PC-3 (cell line): ENCODE measurements around the gene UROC1. TPM values are rescaled to one million over a fixed set of nuclear protein-coding genes. Genes with fewer than 3 reads are reported as not detected.

Experiments
- ATAC-seq: fragments of 200-7000 bp; cut with Tn5 transposase; 2 replicates; pipeline ENCODE4 v1.9.1; 2020; ENCODE audit warnings: mild to moderate bottlenecking, moderate library complexity
- BruUV-seq: library from RNA; stranded (reverse); fragments of 400-500 nt; replicated peaks from 2 replicates; lab custom pipeline; 2021; lab: Mats Ljungman, UMichigan
- CTCF ChIA-PET: fragments of 300-600 bp; sonication (Branson Sonifier 250); formaldehyde crosslinking; loops from one replicate; lab custom pipeline; 2022; ENCODE audit warnings: antibody characterized with exemption; lab: Charles Lee
- POLR2A ChIA-PET: fragments of 300-600 bp; sonication (Branson Sonifier 250); formaldehyde crosslinking; loops from one replicate; lab custom pipeline; 2022; ENCODE audit warnings: antibody characterized with exemption; ENCODE audit not compliant: unreplicated experiment; lab: Charles Lee
- DNase-seq: peaks from one replicate; pipeline ENCODE4 v3.0.0-alpha.2; 2015
- H2AFZ ChIP-seq: fragments of 300-600 bp; sonication (generic); 2 replicates; pipeline ENCODE4 v1.6.0; 2016; ENCODE audit warnings: antibody characterized with exemption, low read length
- H3F3A ChIP-seq: fragments of 300-600 bp; sonication (generic); one replicate; pipeline ENCODE4 v1.6.0; 2017; ENCODE audit warnings: antibody characterized with exemption, low read length, control low read depth, mild to moderate bottlenecking; ENCODE audit not compliant: unreplicated experiment
- H3K27ac ChIP-seq: fragments of 300-600 bp; sonication (generic); 2 replicates; pipeline ENCODE4 v1.5.1; 2016; ENCODE audit warnings: mild to moderate bottlenecking, low read length
- H3K27me3 ChIP-seq: fragments of 300-600 bp; sonication (generic); 2 replicates; pipeline ENCODE4 v1.6.1; 2016; ENCODE audit warnings: low read length, mixed read lengths
- H3K36me3 ChIP-seq: fragments of 300-600 bp; sonication (generic); 2 replicates; pipeline ENCODE4 v1.6.1; 2016; ENCODE audit warnings: low read depth, mixed run types, low read length, mixed read lengths
- H3K4me1 ChIP-seq: fragments of 300-600 bp; sonication (generic); 2 replicates; pipeline ENCODE4 v1.5.1; 2016; ENCODE audit warnings: low read length; ENCODE audit not compliant: insufficient read depth
- H3K4me2 ChIP-seq: fragments of 300-600 bp; sonication (generic); 2 replicates; pipeline ENCODE4 v1.6.0; 2016; ENCODE audit warnings: low read length
- H3K4me3 ChIP-seq: fragments of 300-600 bp; sonication (generic); 2 replicates; pipeline ENCODE4 v1.5.1; 2016; ENCODE audit warnings: mild to moderate bottlenecking, low read length, mixed read lengths
- H3K79me2 ChIP-seq: fragments of 300-600 bp; sonication (generic); 2 replicates; pipeline ENCODE4 v1.6.1; 2017; ENCODE audit warnings: low read length, mixed read lengths
- H3K9ac ChIP-seq: fragments of 300-600 bp; sonication (generic); 2 replicates; pipeline ENCODE4 v1.6.0; 2016; ENCODE audit warnings: mild to moderate bottlenecking, low read length
- H3K9me2 ChIP-seq: fragments of 300-600 bp; sonication (generic); replicated peaks from 2 replicates; pipeline ENCODE4 v1.6.1; 2016; ENCODE audit warnings: mixed run types, low read length, mixed read lengths
- H3K9me3 ChIP-seq: fragments of 300-600 bp; sonication (generic); 2 replicates; pipeline ENCODE4 v1.6.1; 2016; ENCODE audit warnings: low read length, mixed read lengths
- H4K20me1 ChIP-seq: fragments of 300-600 bp; sonication (generic); 2 replicates; pipeline ENCODE4 v1.6.1; 2016; ENCODE audit warnings: low read length, mixed read lengths
- EZH2 ChIP-seq: fragments of 300-600 bp; sonication (generic); IDR thresholded peaks from one replicate; pipeline ENCODE4 v1.6.1; 2017; ENCODE audit warnings: antibody characterized with exemption, mild to moderate bottlenecking, low read length; ENCODE audit not compliant: unreplicated experiment
- EZH2phosphoT487 ChIP-seq: fragments of 300-600 bp; sonication (generic); IDR thresholded peaks from 2 replicates; pipeline ENCODE4 v1.6.1; 2018; ENCODE audit warnings: mild to moderate bottlenecking, antibody characterized with exemption, low read length, borderline replicate concordance
- intact Hi-C: fragments of 100-400 bp; cut with micrococcal nuclease; formaldehyde crosslinking; loops from 2 replicates; pipeline ENCODE4 v1.9.0; 2023
- total RNA-seq: library from RNA; depleted of rRNA; stranded (reverse); fragments of >200 nt; gene quantifications from 2 replicates; pipeline ENCODE4 v1.2.3, GENCODE V29; 2014
- TF ChIP-seq, protein P1 (sequence below): fragments of 300-600 bp; sonication (generic); conservative IDR thresholded peaks from 2 replicates; pipeline ENCODE4 v1.5.1; 2017; ENCODE audit warnings: antibody characterized with exemption, low read depth, mild to moderate bottlenecking, low read length

UROC1 gene
- total RNA-seq, 1 experiment from 2014 or later, result not detected

DNA sequence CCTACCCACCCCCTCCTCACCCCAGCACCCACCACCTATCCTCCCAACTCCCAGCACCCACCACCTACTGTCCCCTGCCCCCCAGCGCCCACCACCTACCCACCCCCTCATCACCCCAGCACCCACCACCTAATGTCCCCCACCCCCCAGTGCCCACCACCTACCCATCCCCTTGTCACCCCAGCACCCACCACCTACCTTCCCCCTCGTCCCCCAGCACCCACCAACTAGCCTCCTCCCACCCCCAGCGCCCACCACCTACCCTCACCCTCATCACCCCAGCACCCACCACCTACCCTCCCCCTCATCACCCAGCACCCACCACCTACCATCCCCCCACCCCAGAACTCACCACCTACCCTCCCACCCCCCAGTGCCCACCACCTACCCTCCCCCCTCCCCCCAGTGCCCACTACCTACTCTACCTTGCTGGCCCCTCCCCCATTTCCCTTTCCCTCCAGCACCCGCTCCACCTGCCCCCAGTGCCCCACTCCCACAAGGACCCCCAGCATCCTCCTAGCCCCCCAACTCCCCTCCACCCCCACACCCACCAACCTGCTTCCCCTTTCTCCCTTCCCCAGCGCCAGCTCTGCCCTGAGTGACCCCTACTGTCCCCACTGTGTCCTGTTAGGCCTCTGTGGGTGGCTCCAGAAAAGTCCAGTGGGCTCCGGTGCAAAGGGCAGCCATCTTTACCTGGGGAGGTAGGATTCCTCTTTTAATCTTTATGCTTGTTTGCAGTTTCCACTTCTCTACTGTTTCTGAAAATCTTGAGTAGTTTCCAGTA is 1.2 kb downstream of the UROC1 start:
- intact Hi-C loops, result no loop called here
- ATAC-seq (no peak), DNase-seq (no peak)
- no peak overlapping the region for H3K4me2 ChIP-seq
- H3K36me3 ChIP-seq, result no peaks in the 10 kb centered on the region
- no peak overlapping the region for H2AFZ ChIP-seq
- no peaks in the 10 kb centered on the region for H3K27me3 ChIP-seq
- POLR2A ChIA-PET, result no interaction called here
- TF ChIP-seq EZH2 (no peak), EZH2phosphoT487 (no peak)
- TF ChIP-seq, protein P1, sequence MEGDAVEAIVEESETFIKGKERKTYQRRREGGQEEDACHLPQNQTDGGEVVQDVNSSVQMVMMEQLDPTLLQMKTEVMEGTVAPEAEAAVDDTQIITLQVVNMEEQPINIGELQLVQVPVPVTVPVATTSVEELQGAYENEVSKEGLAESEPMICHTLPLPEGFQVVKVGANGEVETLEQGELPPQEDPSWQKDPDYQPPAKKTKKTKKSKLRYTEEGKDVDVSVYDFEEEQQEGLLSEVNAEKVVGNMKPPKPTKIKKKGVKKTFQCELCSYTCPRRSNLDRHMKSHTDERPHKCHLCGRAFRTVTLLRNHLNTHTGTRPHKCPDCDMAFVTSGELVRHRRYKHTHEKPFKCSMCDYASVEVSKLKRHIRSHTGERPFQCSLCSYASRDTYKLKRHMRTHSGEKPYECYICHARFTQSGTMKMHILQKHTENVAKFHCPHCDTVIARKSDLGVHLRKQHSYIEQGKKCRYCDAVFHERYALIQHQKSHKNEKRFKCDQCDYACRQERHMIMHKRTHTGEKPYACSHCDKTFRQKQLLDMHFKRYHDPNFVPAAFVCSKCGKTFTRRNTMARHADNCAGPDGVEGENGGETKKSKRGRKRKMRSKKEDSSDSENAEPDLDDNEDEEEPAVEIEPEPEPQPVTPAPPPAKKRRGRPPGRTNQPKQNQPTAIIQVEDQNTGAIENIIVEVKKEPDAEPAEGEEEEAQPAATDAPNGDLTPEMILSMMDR, result no peak
- H3K4me3 ChIP-seq, result no peak overlapping the region
- no peak overlapping the region for H3K9ac ChIP-seq
- no TSS peak for BruUV-seq
- no peak overlapping the region for H3K27ac ChIP-seq
- H3F3A ChIP-seq, result no peaks in the 10 kb centered on the region
- no peaks in the 10 kb centered on the region for H3K79me2 ChIP-seq
- no peaks in the 10 kb centered on the region for H3K9me2 ChIP-seq
- no peaks in the 10 kb centered on the region for H3K9me3 ChIP-seq
- CTCF ChIA-PET, result no interaction called here
- no peaks in the 10 kb centered on the region for H4K20me1 ChIP-seq
- no peaks in the 10 kb centered on the region for H3K4me1 ChIP-seq

DNA sequence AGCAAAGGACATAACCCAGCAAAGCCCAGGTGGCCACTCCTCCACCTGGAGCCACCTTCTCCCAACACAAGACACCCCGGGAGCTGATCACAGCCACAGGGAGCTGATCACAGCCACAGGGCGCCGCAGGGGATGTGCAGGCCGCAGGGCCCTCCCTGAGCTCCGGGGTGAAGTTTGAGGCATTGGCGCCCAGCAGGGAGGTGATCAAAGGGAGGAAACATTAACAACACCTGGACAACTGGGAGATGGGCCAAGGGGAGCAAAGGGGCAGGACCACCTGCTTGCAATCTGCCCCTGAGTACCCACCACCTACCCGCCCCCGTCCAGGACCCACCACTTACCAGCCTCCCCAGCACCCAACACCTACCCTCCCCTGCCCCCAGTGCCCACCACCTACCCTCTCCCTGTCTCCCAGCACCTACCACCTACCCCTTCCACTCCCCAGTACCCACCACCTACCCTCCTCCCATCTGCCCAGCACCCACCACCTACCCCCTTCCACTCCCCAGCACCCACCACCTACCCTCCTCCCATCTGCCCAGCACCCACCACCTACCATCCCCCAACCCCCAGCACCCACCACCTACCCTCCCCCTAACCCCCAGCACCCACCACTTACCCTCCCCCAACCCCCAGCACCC is 2.4 kb downstream of the UROC1 start:
- no TSS peak for BruUV-seq

More for the DNA sequence above, 2.4 kb downstream of the UROC1 start:
- Histone ChIP-seq H3K9ac (no peak overlapping the region), H4K20me1 (no peaks in the 10 kb centered on the region), H3K4me2 (no peak overlapping the region), H3K9me2 (no peaks in the 10 kb centered on the region), H3K4me1 (no peaks in the 10 kb centered on the region), H3K36me3 (no peaks in the 10 kb centered on the region), H3K27ac (no peak overlapping the region), H3K9me3 (no peaks in the 10 kb centered on the region), H3K79me2 (no peaks in the 10 kb centered on the region), H3K27me3 (no peaks in the 10 kb centered on the region), H3K4me3 (no peak overlapping the region), H3F3A (no peaks in the 10 kb centered on the region), H2AFZ (no peak overlapping the region)
- ATAC-seq (no peak), DNase-seq (no peak)
- TF ChIP-seq EZH2phosphoT487 (no peak), EZH2 (no peak)
- TF ChIP-seq, protein P1, result no peak
- ChIA-PET CTCF (no interaction called here), POLR2A (no interaction called here)
- intact Hi-C loops, result no loop called here
